ENCODE data around the gene SERTAD2.

The SERTAD2 gene

DNA sequence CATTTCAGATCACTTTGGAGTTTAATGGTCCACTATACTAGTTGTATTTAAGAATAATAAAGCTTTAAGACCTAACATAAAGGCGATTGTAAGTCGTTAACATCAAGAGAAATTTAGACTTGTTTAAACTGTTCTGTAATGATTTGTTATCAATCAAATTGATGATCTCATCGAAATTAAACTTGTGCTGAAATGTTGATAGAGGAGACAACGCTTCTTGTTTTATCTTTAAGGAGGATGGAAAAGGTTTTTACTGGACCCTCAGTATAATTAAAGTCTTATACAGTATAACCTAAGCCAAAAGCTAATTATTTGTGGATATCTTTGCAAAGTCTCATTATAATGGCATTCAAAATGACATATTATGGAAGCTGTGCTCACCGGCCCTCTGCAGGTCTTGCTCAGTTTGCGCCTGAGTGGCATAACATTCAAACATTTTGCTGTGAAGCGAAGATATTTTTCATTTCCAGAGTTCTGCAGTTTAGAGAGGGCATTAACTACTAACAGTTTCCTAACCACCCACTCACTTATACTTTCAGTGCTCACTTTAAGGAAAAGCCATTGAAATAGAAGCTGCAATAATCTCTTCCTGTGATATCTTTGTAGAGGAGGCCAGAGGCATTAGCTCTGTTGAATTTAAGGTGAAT, 1.4 kb upstream of the SERTAD2 start:
- H3K4me3 ChIP-seq (ENCODE audit: low read depth, low read length), result no peak overlapping the region
- TF ChIP-seq, protein P1, sequence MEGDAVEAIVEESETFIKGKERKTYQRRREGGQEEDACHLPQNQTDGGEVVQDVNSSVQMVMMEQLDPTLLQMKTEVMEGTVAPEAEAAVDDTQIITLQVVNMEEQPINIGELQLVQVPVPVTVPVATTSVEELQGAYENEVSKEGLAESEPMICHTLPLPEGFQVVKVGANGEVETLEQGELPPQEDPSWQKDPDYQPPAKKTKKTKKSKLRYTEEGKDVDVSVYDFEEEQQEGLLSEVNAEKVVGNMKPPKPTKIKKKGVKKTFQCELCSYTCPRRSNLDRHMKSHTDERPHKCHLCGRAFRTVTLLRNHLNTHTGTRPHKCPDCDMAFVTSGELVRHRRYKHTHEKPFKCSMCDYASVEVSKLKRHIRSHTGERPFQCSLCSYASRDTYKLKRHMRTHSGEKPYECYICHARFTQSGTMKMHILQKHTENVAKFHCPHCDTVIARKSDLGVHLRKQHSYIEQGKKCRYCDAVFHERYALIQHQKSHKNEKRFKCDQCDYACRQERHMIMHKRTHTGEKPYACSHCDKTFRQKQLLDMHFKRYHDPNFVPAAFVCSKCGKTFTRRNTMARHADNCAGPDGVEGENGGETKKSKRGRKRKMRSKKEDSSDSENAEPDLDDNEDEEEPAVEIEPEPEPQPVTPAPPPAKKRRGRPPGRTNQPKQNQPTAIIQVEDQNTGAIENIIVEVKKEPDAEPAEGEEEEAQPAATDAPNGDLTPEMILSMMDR (IDR thresholded peaks at IDR 0.05; ENCODE audit: borderline replicate concordance, insufficient read depth, low read depth, low read length), result peak; percentile 34; the same call in 1 of the 2 replicates

DNA sequence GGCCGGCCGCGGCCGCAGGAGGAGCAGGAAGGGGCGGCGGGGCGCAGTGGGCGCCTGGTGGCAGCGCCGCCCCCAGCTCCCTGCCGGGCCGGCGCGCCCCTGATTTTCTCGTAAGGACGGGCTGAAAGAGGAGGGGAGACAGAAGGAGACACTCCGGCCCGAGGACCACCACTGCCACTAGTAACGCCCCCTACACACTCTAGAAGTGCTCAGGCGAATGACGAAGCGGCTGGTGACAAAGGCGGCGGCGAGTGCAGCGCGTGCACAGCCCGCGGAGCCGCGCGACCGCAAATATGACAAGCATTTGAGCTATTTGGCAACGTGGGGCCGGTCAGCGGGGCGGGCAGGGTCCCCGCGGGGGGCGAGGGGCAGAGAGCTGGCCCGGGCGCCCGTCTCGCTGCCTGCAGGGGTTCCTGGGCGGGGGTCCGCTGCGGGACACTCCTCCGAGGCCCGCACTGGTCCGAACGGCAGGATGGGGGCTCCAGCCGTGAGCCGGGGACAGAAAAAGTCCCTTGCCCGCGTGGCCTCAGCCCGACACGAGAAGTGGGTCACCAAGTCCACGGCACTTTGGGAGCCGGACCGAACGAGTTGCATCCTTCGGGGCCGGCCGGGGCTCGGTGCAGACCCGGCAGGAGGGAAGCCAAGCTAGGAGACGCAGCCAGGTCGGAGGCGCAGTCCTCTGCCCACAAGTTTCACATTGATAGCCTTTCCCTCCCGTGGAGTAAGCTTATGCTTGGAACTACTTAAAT, 524 bp upstream of the SERTAD2 start:
- H3K4me3 ChIP-seq (ENCODE audit: low read depth, low read length), result peak overlapping the region; percentile 74
- TF ChIP-seq, protein P1 (IDR thresholded peaks at IDR 0.05; ENCODE audit: borderline replicate concordance, insufficient read depth, low read depth, low read length), result no peak

DNA sequence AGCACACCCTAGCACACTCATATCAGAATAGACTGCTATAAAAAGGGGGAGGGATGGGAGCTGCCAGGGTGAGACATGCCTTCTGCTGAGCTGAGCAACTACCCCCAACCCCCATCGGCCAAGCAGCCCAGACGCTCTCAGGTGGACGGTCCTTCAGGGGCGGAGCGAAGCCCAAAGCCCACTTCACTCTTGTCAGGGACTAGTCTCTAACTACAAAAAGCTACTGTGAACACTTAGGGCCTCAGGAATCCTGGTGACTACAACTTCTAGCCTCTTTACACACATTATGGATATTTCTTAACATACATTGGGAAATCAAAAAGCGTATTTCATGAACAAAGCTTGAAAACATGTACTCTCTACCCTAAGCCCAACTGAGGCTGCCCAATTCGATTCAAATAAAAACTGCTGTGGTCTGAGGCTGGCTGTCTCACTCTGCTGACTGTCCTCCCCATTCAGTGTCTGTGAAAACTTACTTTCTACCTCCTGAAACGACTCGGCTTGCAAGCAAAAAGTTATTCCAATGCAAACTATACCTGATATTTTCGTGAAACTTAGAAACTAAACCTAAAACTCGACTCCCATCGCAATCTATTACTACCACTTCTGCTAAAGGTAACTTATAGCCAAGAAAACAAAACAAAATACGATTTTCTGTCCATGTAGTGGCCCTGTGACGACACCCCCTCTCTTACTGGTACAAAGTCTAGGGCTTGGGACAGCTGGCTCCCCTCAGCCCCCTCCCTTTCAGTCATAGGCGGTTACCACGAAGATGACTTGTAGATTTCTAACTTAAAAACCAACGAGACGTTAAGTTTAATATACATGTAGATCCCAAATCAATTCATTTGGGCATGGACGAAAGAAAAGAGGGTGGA, 1.2 kb downstream of the SERTAD2 start:
- peak overlapping the region; percentile 83 for H3K4me3 ChIP-seq (ENCODE audit: low read depth, low read length)
- TF ChIP-seq, protein P1 (IDR thresholded peaks at IDR 0.05; ENCODE audit: borderline replicate concordance, insufficient read depth, low read depth, low read length), result no peak

DNA sequence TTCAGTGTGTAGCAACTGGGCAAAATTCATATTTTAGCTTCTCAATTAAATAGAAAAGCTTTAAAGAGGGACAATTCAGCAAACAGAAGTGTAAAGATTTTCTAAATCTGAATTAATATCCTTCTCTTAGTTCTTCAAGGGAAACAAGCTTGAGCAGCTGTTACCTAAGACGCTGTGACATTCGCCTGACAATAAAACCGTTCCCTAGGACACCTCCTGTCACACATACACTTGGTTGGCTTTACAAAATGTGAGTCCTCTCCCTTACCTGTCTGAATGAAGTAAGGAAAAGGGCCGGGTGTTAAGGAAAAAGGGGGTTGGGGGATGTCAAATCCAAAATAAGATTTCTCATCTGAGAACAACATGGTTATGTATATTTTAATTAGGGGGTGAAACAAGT, 2.1 kb downstream of the SERTAD2 start:
- peak overlapping the region; percentile 5 for H3K4me3 ChIP-seq (ENCODE audit: low read depth, low read length)

DNA sequence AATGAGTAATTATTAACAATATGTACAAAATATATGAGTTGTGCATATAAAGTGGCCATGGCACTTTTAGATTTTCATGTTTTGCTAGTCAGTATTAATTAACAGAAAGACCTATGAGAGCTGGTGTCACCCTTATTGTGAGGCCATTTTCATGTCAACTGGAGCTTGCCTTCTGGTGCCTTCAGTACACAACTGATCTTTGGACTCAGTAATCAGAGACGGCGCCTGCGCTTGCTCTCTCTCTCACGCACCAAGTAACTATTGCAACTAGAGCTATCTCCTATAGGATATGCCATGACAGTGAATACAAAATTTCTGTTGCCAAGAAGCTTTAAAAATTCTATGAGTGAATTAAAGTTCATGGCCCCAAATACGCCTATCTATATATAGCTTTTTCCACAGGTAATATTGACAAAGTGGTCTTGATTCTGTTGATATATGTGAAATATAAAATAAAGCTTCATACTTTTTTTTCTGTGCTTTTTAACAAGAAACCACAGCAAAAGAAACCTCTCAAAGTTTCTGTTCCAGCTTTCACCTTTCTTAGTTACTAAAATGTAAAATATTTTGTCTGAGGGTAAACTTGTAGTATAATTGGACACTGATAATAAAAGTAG, 2.9 kb downstream of the SERTAD2 start:
- no peak overlapping the region for H3K4me3 ChIP-seq (ENCODE audit: low read depth, low read length)
- TF ChIP-seq, protein P1 (IDR thresholded peaks at IDR 0.05; ENCODE audit: borderline replicate concordance, insufficient read depth, low read depth, low read length), result no peak

More for the DNA sequence above, 2.1 kb downstream of the SERTAD2 start:
- TF ChIP-seq, protein P1 (IDR thresholded peaks at IDR 0.05; ENCODE audit: borderline replicate concordance, insufficient read depth, low read depth, low read length), result no peak

DNA sequence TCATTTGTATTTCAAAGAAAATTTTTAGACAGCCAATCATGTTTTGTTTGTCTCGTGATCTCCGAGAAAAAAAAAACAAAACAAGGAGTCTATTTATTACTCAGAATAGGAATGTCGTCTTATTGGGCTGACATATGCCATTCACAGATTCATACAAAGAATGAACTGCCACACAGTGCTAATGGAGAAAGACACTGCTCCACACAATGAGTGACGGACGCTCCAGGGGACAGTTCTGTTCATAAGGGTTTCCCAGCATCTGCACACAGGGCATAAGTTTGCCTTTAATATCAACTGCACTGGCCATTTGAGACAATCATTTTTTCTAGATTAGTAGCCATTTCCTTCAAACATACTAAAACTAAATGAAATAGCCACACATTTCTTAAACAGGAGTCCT, 3.4 kb downstream of the SERTAD2 start:
- no peak overlapping the region for H3K4me3 ChIP-seq (ENCODE audit: low read depth, low read length)
- TF ChIP-seq, protein P1 (IDR thresholded peaks at IDR 0.05; ENCODE audit: borderline replicate concordance, insufficient read depth, low read depth, low read length), result no peak

Measured in GM12875 (cell line).